Epithelial cell of alveolus of lung (primary cell): ENCODE data around the gene B4GALT1. TPM values are rescaled to one million over a fixed set of nuclear protein-coding genes. Genes with fewer than 3 reads are reported as not detected.

Experiments used
- total RNA-seq: library from RNA; depleted of rRNA; stranded (reverse); fragments of >200 nt; gene quantifications from 2 replicates; pipeline ENCODE4 v1.2.1, GENCODE V29; 2015

The B4GALT1 gene, protein sequence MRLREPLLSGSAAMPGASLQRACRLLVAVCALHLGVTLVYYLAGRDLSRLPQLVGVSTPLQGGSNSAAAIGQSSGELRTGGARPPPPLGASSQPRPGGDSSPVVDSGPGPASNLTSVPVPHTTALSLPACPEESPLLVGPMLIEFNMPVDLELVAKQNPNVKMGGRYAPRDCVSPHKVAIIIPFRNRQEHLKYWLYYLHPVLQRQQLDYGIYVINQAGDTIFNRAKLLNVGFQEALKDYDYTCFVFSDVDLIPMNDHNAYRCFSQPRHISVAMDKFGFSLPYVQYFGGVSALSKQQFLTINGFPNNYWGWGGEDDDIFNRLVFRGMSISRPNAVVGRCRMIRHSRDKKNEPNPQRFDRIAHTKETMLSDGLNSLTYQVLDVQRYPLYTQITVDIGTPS
- total RNA-seq, result 80.2 and 111 TPM in 2 replicates

DNA sequence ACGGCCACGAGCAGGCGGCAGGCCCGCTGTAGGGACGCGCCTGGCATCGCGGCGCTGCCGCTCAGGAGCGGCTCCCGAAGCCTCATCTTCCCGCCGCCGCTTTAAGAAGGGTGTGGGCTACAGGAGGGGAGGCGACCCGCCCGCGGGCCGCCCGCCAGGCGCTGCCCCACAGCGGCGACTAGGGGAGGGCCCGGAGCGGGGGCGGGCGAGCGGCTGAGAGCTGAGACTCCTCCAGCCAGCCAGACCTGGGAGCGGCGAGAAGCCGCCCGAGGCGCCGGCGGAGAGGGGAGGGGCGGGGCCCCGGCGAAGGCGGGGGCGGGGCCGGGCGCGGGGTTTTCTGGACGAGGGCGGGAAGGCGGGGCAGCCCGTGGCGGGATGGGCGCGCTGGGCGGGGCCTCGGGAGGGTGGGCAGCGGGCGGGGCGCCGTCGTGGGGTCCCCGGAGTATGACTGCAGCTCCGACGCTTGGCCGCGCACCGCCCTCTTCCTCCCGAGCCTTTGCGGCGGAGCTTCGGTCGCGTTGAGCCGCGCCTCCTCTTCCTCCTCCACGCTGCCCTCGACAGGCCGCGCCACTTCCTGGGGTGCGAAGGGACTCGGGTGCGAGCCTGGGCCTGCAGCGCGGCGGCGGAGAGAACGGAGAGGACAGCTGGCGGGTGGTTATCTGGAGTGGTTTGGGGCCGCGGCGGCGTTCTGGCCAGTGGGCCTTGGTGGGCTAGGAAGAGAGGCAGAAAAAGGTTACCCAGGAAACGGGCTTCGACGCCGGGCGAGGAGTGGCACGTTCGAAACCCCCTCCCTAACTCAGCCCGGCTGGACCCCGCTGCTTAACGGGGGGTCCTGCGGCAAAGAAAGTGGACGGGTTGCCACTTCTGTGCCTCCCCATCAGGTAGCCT, at the start of gene B4GALT1:
B4GALT1 (minus strand) TSS at position 253 of the 888 bp plus-strand sequence; CDS start at position 86, 167 bp downstream.

DNA sequence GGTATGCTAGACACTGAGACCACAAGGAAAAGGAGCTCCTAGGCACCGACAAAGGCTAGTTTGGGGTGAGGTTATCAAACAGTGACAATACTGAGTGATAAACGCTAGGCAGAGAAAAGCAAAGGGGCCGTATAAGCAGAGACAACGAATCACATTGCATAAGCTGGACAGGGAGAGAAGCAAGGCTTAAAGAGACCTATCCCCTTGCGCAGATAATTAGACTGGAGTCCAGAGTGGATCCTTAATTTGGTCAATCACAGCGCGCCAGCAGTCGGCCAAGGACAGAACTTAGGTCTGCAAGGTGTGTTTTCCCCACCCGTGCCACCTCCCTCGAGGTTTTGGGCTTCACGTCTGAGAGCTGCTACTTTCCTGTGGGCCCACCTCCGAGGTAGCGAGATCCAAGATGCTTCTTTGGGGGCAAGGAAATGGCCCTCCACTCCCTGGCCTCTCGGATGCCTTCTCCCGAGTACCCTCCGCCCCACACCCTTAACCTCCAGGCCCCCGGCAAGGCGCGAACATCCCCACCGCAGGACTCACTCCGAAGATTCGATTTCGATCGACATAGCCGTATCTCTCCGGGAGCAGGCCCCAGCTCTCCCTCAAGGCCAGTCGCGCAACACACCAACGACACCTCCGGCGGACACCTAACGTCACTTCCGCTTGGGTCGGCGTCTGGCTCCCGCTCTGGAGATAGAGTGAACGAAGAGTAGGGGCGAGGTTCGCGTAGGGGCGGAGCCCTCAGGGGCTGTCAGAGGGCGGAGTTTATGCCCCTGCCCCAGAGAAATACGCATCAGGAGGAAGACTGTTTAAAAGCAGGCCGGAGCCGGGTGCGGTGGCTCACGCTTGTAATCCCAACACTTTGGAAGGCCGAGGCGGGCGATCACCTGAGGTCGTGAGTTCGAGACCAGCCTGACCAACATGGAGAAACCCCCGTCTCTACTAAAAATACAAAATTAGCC, 90.8 kb downstream of the B4GALT1 start, which contains the start of gene SMU1:
SMU1 (minus strand) TSS at position 629 of the 959 bp plus-strand sequence; CDS start at position 563, 66 bp downstream.

Other genes starting within 250 kb of the B4GALT1 start
- gene APTX, start 165.7 kb downstream of the B4GALT1 start, total RNA-seq, result 27.5 and 29.2 TPM in 2 replicates
- 98.1 and 149 TPM in 2 replicates for gene DNAJA1, start 142.1 kb downstream of the B4GALT1 start, total RNA-seq
- gene SMU1, start 90.7 kb downstream of the B4GALT1 start, total RNA-seq, result 18.2 and 18.6 TPM in 2 replicates
- not detected in 2 replicates for gene SPINK4, start 72.8 kb upstream of the B4GALT1 start, total RNA-seq
- 26.2 and 29.5 TPM in 2 replicates for gene BAG1, start 97.4 kb upstream of the B4GALT1 start, total RNA-seq
- 58.4 and 61.3 TPM in 2 replicates for gene CHMP5, start 97.7 kb upstream of the B4GALT1 start, total RNA-seq
- gene NFX1, start 123.2 kb upstream of the B4GALT1 start, total RNA-seq, result 14.2 and 18.8 TPM in 2 replicates
- gene AQP7, start 235.2 kb upstream of the B4GALT1 start, total RNA-seq, result not detected in 2 replicates